HAP-1 (cell line): ENCODE data around the gene SPATA7.

Experiments
- DNase-seq, 2 experiments: peaks; one replicate each; pipeline ENCODE4 v3.0.0-alpha.2; 2016 to 2020; ENCODE audit warnings: low spot score in 2 of 2
- H3K27me3 ChIP-seq: fragments of 250-450 bp; sonication (Bioruptor Pico); 2 replicates; pipeline ENCODE4 v1.5.1; 2020; ENCODE audit warnings: low read depth, mild to moderate bottlenecking, moderate library complexity
- H3K36me3 ChIP-seq: fragments of 250-450 bp; sonication (Bioruptor Pico); replicated peaks from 2 replicates; pipeline ENCODE4 v1.5.1; 2020; ENCODE audit warnings: mild to moderate bottlenecking
- H3K4me1 ChIP-seq: fragments of 250-450 bp; sonication (Bioruptor Pico); 2 replicates; pipeline ENCODE4 v1.5.1; 2020; ENCODE audit warnings: mild to moderate bottlenecking
- H3K4me3 ChIP-seq: fragments of 250-450 bp; sonication (Bioruptor Pico); 2 replicates; pipeline ENCODE4 v1.5.1; 2020; ENCODE audit warnings: mild to moderate bottlenecking, moderate library complexity
- H3K9me3 ChIP-seq: fragments of 250-450 bp; sonication (Bioruptor Pico); 2 replicates; pipeline ENCODE4 v1.5.1; 2020; ENCODE audit warnings: mild to moderate bottlenecking, moderate library complexity
- in situ Hi-C: fragments of 300-500 bp; cut with MboI; formaldehyde crosslinking; loops from 3 replicates; pipeline ENCODE4 v1.14.3; 2020; ENCODE audit warnings: low sequenced_read_pairs, inconsistent platforms, mixed read lengths

SPATA7 gene

DNA sequence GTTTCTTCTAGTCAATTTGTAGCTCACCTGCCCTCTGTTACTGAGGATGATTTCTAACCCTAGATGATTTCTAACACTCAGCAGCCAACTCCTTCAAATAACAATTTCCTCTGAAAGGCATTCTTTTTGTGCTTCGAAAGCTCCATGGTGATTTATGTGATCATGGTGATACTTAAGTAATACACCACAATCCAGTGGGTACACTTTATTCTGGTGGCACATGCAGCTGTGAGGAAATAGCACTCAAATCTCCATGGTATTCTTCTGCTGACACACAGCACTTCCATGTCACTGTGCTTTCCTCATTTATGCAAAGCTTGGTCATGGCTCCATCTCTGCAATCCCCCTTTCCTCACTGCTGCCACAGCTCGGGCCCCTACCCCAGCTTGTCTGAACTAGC is 95.6 kb downstream of the SPATA7 start:
- in situ Hi-C loops = no loop called here
- Histone ChIP-seq H3K4me3 (no peak overlapping the region), H3K36me3 (no peaks in the 10 kb centered on the region), H3K4me1 (peaks cover 4% of the 10 kb centered on the region; the same call in 1 of the 2 replicates), H3K27me3 (no peaks in the 10 kb centered on the region), H3K9me3 (no peaks in the 10 kb centered on the region)
- DNase-seq = no peak

- Histone ChIP-seq H3K27me3 (no peaks in the 10 kb centered on the region), H3K4me3 (no peak overlapping the region), H3K36me3 (no peaks in the 10 kb centered on the region), H3K9me3 (no peaks in the 10 kb centered on the region), H3K4me1 (no peaks in the 10 kb centered on the region)
- DNase-seq = no peak
- in situ Hi-C loops = no loop called here
These were observed 96.3 kb downstream of the SPATA7 start for GRCh38 chr14:88481794-88482193.

- no peaks in the 10 kb centered on the region for H3K4me1 ChIP-seq
- H3K4me3 ChIP-seq = no peak overlapping the region
- no peaks in the 10 kb centered on the region for H3K36me3 ChIP-seq
- DNase-seq = no peak
- no peaks in the 10 kb centered on the region for H3K27me3 ChIP-seq
- in situ Hi-C loops = no loop called here
- no peaks in the 10 kb centered on the region for H3K9me3 ChIP-seq
These were observed 97.1 kb downstream of the SPATA7 start for GRCh38 chr14:88482524-88482923.
